ENCODE results near the gene SEPTIN11.
"Not testable (repeated sequence)": the region's sequence is repeated elsewhere in the genome, so short reads cannot be mapped to it uniquely, and the experiment has no call there.

Gene SEPTIN11

DNA sequence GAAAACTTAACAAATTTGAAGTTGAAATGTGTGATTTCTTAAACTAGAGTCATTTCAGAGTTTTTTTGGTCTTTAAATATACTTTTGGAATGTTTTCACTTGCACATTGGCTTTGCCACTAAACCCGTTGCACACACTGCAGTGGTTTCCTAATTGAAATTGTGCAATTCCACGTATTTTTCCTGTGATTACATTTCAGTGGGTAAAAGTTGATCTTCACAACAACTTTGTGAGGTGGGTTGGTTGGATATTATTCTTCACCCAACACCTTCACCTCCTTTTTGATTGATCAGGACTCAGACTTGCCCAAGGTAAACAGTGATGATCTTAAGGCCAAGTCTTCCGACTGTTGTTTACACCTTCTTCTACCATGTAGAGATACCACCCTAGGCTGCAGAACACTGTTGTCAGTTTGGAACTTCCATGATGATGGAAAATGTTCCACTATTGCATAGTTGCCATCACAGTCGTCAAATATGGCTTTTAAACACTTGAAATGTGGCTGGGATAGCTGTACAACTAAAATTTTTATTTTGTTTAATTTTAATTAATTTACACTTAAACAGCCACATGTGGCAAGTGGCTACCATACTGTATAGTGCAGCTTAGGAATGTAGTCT is 13.7 kb downstream of the SEPTIN11 start:
- Histone ChIP-seq H3K4me3 (IDR thresholded peaks at IDR 0.05; ENCODE audit: insufficient read depth, low read depth, low read length) (no peak overlapping the region), H3K79me2 (ENCODE audit: insufficient read depth, low read depth) (peaks cover 40% of the 10 kb centered on the region; the same call in 1 of the 2 replicates), H3K36me3 (ENCODE audit: insufficient read depth) (no peaks in the 10 kb centered on the region), H3K4me1 (ENCODE audit: low read depth, poor library complexity, severe bottlenecking) (peaks cover 3% of the 10 kb centered on the region), H3K27ac (no peak overlapping the region), H3K4me2 (no peak overlapping the region), H3K9ac (no peak overlapping the region), H2AFZ (ENCODE audit: low read depth) (no peak overlapping the region), H4K20me1 (ENCODE audit: insufficient read depth) (no peaks in the 10 kb centered on the region), H3K27me3 (ENCODE audit: insufficient read depth, low read depth) (no peaks in the 10 kb centered on the region)
- TF ChIP-seq, protein P1, sequence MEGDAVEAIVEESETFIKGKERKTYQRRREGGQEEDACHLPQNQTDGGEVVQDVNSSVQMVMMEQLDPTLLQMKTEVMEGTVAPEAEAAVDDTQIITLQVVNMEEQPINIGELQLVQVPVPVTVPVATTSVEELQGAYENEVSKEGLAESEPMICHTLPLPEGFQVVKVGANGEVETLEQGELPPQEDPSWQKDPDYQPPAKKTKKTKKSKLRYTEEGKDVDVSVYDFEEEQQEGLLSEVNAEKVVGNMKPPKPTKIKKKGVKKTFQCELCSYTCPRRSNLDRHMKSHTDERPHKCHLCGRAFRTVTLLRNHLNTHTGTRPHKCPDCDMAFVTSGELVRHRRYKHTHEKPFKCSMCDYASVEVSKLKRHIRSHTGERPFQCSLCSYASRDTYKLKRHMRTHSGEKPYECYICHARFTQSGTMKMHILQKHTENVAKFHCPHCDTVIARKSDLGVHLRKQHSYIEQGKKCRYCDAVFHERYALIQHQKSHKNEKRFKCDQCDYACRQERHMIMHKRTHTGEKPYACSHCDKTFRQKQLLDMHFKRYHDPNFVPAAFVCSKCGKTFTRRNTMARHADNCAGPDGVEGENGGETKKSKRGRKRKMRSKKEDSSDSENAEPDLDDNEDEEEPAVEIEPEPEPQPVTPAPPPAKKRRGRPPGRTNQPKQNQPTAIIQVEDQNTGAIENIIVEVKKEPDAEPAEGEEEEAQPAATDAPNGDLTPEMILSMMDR (conservative IDR thresholded peaks at IDR 0.05; ENCODE audit: low read depth, low read length): no peak

GRCh38 chr4:76963927-76964326 is 14.4 kb downstream of the SEPTIN11 start:
- not testable (repeated sequence) for H3K4me3 ChIP-seq (IDR thresholded peaks at IDR 0.05; ENCODE audit: insufficient read depth, low read depth, low read length); H3K27ac ChIP-seq; H3K4me1 ChIP-seq (ENCODE audit: low read depth, poor library complexity, severe bottlenecking); H3K36me3 ChIP-seq (ENCODE audit: insufficient read depth); H4K20me1 ChIP-seq (ENCODE audit: insufficient read depth); H3K4me2 ChIP-seq; H2AFZ ChIP-seq (ENCODE audit: low read depth); H3K27me3 ChIP-seq (ENCODE audit: insufficient read depth, low read depth); H3K9ac ChIP-seq
- H3K79me2 ChIP-seq (ENCODE audit: insufficient read depth, low read depth): peaks cover 40% of the 10 kb centered on the region; the same call in 1 of the 2 replicates

DNA sequence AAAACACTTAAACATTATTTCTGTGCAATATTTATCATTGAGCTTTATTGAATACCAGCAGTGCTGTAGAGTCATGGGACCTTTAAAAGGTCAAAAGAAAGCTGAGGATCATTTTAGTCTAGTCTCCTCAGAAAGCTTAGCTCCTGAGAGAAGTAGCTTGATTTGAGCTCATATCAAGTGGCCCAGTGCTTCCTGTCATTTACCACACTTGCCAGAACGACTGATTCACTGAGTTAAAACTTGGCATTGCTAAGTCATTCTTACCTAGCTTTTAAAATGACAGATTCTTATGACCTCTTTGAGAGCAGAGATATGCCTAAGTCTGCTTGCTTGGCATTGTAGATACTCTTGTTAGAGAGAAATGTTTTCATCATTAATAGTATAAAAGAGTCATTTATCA is 15.2 kb downstream of the SEPTIN11 start:
- Histone ChIP-seq H3K79me2 (ENCODE audit: insufficient read depth, low read depth) (peaks cover 39% of the 10 kb centered on the region; the same call in 1 of the 2 replicates), H3K4me2 (no peak overlapping the region), H3K4me1 (ENCODE audit: low read depth, poor library complexity, severe bottlenecking) (peaks cover 3% of the 10 kb centered on the region), H3K36me3 (ENCODE audit: insufficient read depth) (no peaks in the 10 kb centered on the region), H3K9ac (no peak overlapping the region), H3K4me3 (IDR thresholded peaks at IDR 0.05; ENCODE audit: insufficient read depth, low read depth, low read length) (no peak overlapping the region), H3K27me3 (ENCODE audit: insufficient read depth, low read depth) (no peaks in the 10 kb centered on the region), H2AFZ (ENCODE audit: low read depth) (no peak overlapping the region), H4K20me1 (ENCODE audit: insufficient read depth) (no peaks in the 10 kb centered on the region), H3K27ac (no peak overlapping the region)
- TF ChIP-seq, protein P1 (conservative IDR thresholded peaks at IDR 0.05; ENCODE audit: low read depth, low read length): no peak

DNA sequence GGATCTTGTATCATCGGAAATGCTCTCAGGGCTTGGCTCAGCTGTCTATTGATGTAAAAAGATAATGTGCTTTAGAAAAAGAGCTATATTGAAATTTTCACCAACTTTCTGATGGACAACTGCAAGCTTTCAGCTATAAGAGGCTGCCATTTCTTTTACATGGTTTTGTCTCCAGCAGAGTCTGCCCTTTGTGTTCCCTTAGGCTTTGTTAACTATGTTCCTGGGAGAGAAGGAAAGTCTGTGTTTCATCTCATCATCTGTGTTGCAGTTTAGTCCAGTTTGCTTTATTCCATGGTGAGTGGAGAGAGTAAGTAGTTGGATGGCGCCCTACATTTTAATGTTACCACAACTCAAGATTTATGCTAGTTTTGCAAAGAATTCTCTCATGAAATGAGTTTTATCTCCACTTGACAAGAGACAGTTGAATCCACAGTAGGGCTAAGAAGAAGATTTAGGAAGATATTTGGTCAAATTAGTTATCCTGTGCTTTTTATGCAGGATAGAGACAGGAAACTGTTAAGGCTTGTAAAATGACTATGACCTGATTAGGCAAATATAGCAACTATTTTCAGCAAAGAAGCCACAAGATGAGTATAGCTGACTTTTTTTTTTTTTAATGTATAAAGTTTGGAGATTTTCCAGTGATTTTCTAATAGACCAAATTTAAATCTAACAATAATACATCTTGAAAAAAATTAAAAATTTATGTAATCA is 16.5 kb downstream of the SEPTIN11 start:
- Histone ChIP-seq H2AFZ (ENCODE audit: low read depth) (no peak overlapping the region), H3K27ac (no peak overlapping the region), H4K20me1 (ENCODE audit: insufficient read depth) (no peaks in the 10 kb centered on the region), H3K4me2 (no peak overlapping the region), H3K27me3 (ENCODE audit: insufficient read depth, low read depth) (no peaks in the 10 kb centered on the region), H3K4me1 (ENCODE audit: low read depth, poor library complexity, severe bottlenecking) (peaks cover 3% of the 10 kb centered on the region), H3K36me3 (ENCODE audit: insufficient read depth) (no peaks in the 10 kb centered on the region), H3K79me2 (ENCODE audit: insufficient read depth, low read depth) (peaks cover 37% of the 10 kb centered on the region; the same call in 1 of the 2 replicates), H3K4me3 (IDR thresholded peaks at IDR 0.05; ENCODE audit: insufficient read depth, low read depth, low read length) (no peak overlapping the region), H3K9ac (no peak overlapping the region)
- TF ChIP-seq, protein P1 (conservative IDR thresholded peaks at IDR 0.05; ENCODE audit: low read depth, low read length): no peak

DNA sequence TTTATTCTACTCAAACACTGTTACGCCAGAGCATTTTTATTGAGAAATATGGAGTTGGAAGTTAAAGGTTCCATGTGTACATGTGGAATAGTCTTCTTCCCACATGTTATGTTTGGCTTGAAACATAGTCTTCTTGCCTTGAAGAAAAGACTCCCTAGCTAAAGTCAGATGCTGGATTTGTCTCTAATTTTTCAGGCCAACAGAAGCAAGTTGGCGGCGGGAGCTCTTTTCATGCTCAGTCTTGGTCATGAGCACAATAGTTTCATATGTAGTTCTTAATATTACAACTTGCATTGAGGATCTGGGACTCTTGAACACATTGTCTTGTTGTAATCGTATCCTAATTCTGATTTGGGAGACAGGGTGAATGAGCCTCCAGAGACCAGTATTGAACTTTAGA is 19.4 kb downstream of the SEPTIN11 start:
- Histone ChIP-seq H4K20me1 (ENCODE audit: insufficient read depth) (no peaks in the 10 kb centered on the region), H3K4me3 (IDR thresholded peaks at IDR 0.05; ENCODE audit: insufficient read depth, low read depth, low read length) (no peak overlapping the region), H2AFZ (ENCODE audit: low read depth) (no peak overlapping the region), H3K79me2 (ENCODE audit: insufficient read depth, low read depth) (peaks cover 19% of the 10 kb centered on the region; the same call in 1 of the 2 replicates), H3K36me3 (ENCODE audit: insufficient read depth) (no peaks in the 10 kb centered on the region), H3K9ac (no peak overlapping the region), H3K4me2 (no peak overlapping the region), H3K4me1 (ENCODE audit: low read depth, poor library complexity, severe bottlenecking) (peaks cover 3% of the 10 kb centered on the region), H3K27ac (no peak overlapping the region), H3K27me3 (ENCODE audit: insufficient read depth, low read depth) (no peaks in the 10 kb centered on the region)
- TF ChIP-seq, protein P1 (conservative IDR thresholded peaks at IDR 0.05; ENCODE audit: low read depth, low read length): no peak
